PFSK-1 (cell line): ENCODE measurements around the gene TTYH1.

Source experiments
- FOXP2 ChIP-seq: optimal IDR thresholded peaks from 2 replicates; pipeline ENCODE3; 2011; ENCODE audit warnings: borderline replicate concordance, control low read depth, inconsistent platforms; ENCODE audit not compliant: insufficient read depth; ENCODE audit errors: extremely low read length, extremely low read depth
- POLR2AphosphoS5 ChIP-seq: IDR thresholded peaks from 2 replicates; pipeline ENCODE4 v1.6.1; 2012; ENCODE audit warnings: low read depth, mild to moderate bottlenecking, control low read depth, low read length, moderate library complexity
- SIN3A ChIP-seq: IDR thresholded peaks from 2 replicates; pipeline ENCODE4 v1.6.1; 2012; ENCODE audit warnings: mild to moderate bottlenecking, low read length, moderate library complexity, borderline replicate concordance; ENCODE audit not compliant: insufficient read depth
- TAF1 ChIP-seq: IDR thresholded peaks from 2 replicates; pipeline ENCODE4 v1.6.1; 2012; ENCODE audit warnings: low read length, control low read depth, borderline replicate concordance; ENCODE audit not compliant: insufficient read depth
- TF ChIP-seq, protein P1 (sequence below), 2 experiments: IDR thresholded peaks; 2 replicates each; pipeline versions ENCODE4 v1.6.1 to v1.8.0; 2011 to 2012; ENCODE audit warnings: low read depth in 2 of 2, low read length in 2 of 2, control low read depth in 1 of 2, inconsistent platforms in 1 of 2, mild to moderate bottlenecking in 1 of 2, moderate library complexity in 1 of 2; ENCODE audit not compliant: insufficient read depth in 1 of 2

Gene TTYH1

DNA sequence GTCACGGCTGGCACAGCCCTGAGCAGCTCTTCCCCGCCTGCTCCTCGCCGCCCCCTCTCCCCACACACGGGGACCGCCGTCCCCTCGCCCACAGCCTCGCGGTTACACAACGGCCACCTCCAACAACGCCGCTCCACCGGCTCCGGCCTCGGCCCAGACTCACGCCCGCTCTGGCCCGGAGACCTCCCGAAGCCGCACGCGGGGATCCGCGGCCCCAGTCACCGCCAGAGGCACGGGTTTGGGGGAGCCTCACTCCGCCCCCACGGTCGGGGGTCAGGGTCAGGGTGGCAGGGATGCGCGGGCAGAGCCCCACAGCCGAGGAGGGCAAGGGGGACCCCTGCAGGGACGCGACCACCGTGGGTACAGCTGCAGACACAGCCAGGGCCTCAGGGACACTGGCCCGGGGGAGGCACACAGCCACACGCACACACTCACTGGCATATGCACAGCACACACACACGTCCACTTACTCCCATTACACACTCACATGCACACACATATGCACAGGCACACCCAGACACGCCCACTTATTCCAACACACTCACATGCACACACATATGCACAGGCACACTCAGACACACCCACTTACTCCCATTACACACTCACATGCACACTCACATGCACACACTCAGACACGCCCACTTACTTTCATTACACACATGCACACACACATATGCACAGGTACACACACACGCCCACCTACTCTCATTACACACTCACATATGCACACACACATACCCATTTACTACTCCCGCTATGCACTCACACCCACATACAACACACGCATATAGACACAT is 1.6 kb downstream of the TTYH1 start:
- TF ChIP-seq, protein P1, sequence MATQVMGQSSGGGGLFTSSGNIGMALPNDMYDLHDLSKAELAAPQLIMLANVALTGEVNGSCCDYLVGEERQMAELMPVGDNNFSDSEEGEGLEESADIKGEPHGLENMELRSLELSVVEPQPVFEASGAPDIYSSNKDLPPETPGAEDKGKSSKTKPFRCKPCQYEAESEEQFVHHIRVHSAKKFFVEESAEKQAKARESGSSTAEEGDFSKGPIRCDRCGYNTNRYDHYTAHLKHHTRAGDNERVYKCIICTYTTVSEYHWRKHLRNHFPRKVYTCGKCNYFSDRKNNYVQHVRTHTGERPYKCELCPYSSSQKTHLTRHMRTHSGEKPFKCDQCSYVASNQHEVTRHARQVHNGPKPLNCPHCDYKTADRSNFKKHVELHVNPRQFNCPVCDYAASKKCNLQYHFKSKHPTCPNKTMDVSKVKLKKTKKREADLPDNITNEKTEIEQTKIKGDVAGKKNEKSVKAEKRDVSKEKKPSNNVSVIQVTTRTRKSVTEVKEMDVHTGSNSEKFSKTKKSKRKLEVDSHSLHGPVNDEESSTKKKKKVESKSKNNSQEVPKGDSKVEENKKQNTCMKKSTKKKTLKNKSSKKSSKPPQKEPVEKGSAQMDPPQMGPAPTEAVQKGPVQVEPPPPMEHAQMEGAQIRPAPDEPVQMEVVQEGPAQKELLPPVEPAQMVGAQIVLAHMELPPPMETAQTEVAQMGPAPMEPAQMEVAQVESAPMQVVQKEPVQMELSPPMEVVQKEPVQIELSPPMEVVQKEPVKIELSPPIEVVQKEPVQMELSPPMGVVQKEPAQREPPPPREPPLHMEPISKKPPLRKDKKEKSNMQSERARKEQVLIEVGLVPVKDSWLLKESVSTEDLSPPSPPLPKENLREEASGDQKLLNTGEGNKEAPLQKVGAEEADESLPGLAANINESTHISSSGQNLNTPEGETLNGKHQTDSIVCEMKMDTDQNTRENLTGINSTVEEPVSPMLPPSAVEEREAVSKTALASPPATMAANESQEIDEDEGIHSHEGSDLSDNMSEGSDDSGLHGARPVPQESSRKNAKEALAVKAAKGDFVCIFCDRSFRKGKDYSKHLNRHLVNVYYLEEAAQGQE (IDR thresholded peaks at IDR 0.05; ENCODE audit: insufficient read depth in 1 of 2, low read depth in 2 of 2, low read length in 2 of 2), result no peak
- TF ChIP-seq TAF1 (no peak), FOXP2 (no peak), POLR2AphosphoS5 (no peak), SIN3A (no peak)

DNA sequence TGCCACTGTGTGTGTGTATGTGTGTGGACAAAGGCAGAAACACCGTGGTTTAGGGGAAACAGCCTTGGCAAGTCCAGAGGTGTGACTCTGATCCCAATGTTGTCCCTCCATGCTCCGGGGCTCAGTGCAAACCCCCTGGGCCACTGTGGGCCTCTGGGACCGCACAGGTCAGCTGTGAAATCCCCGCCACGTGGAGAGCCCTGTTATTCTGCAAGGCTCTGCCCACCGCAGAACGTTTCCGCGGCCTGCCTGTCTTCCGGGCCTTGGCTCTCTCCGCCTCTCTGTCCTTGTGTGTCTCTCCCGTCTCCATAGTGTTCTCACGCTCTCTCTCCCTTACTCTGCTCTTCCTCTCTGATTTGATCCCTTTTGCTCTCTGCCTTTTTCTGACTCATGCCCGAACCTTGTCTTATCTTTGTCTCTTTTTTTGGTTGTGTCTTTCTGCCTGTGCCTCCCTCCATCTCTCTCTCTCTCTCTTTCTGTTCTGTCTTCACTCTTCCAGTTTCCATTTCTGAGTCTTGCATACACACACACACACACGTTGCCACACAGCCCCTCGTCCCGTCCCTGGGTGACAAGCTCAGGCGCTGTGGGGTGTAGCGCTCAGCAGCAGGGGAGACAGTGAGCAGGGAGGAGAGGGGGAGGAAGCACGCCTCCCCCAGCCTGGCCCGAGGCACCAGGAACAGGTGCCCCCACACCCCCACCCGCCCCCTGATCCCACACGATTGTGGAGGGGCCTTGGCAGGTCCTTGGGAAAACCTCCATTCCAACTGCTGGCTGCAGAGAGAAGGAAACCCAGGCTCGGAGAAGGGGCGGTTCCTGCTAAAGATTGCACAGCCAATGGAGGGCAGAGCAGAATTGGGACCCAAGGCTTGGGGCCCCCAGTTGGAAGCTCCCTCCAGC is 3.0 kb downstream of the TTYH1 start:
- no peak for TF ChIP-seq FOXP2
- TF ChIP-seq, protein P1 (IDR thresholded peaks at IDR 0.05; ENCODE audit: insufficient read depth in 1 of 2, low read depth in 2 of 2, low read length in 2 of 2), result no peak
- no peak for TF ChIP-seq TAF1
- no peak for TF ChIP-seq SIN3A
- TF ChIP-seq POLR2AphosphoS5, result no peak

DNA sequence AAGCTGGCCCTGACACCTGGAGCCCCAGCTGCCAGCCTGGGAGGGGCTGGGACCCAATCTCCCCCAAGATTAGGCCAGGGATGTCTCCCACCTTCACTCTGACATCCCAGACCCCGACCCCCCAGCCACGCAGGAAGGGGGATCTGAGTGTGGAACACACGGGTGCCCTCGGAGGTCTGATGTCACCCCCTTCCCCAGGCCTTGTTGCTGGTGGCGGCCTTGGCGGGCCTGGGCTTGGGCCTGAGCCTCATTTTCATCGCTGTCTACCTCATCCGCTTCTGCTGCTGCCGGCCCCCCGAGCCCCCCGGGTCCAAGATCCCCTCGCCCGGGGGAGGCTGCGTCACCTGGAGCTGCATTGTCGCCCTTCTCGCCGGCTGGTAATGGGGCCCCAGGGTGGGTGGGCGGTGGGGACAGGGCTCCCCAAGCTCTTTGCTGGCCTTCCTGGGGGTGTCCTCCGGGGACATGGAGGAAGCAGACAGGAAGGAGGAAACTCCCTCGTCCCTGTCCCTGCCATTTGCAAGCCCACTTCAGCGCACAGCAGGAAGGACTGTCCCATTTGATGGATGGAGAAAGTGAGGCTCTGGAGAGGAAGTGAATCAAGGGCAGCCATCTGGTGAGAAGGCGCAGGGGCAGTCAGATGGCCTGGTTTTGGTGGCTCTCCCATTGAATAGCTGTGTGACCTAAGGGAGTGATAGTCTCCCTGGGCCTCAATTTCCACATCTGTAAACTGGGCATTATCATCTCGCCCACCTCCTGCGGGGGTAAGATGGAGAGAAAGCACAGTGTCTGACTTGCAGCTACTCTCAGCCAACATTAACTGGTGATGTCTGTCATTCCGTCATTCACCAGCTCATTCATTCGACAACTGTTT is 3.9 kb downstream of the TTYH1 start:
- TF ChIP-seq POLR2AphosphoS5 (no peak), FOXP2 (no peak), SIN3A (no peak), TAF1 (no peak)
- TF ChIP-seq, protein P1 (IDR thresholded peaks at IDR 0.05; ENCODE audit: insufficient read depth in 1 of 2, low read depth in 2 of 2, low read length in 2 of 2), result no peak

DNA sequence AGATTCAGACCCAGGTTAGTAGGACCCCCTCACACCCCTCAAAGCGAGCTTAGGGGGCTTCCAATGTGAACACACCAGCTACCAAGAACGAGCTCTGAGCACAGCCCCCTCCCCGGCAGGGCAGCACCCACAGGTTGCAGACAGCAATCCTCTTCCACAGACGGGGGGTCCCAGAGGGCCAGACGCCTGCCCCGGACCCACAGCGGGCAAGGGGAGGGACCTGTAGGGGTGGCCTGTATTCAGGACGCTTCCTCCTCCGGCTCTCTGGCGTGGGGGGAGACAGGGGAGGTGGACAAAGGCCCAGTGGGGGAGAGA is 4.8 kb downstream of the TTYH1 start:
- no peak for TF ChIP-seq POLR2AphosphoS5
- no peak for TF ChIP-seq SIN3A
- no peak for TF ChIP-seq FOXP2
- TF ChIP-seq TAF1, result no peak
- TF ChIP-seq, protein P1 (IDR thresholded peaks at IDR 0.05; ENCODE audit: insufficient read depth in 1 of 2, low read depth in 2 of 2, low read length in 2 of 2), result no peak
